DOHH2 (cell line): ENCODE data around the gene MMP15.

Experiments used
- EZH2phosphoT487 ChIP-seq: fragments of 200-600 bp; sonication (generic); IDR thresholded peaks from 2 replicates; pipeline ENCODE4 v1.6.1; 2017; ENCODE audit warnings: borderline replicate concordance, mild to moderate bottlenecking, antibody characterized with exemption, low read length, moderate library complexity, mixed read lengths
- TF ChIP-seq, protein P1 (sequence below): fragments of 200-600 bp; sonication (generic); IDR thresholded peaks from one replicate; pipeline ENCODE4 v1.5.1; 2014; ENCODE audit warnings: antibody characterized with exemption, mild to moderate bottlenecking, low read depth, low read length; ENCODE audit not compliant: poor library complexity, severe bottlenecking

DNA sequence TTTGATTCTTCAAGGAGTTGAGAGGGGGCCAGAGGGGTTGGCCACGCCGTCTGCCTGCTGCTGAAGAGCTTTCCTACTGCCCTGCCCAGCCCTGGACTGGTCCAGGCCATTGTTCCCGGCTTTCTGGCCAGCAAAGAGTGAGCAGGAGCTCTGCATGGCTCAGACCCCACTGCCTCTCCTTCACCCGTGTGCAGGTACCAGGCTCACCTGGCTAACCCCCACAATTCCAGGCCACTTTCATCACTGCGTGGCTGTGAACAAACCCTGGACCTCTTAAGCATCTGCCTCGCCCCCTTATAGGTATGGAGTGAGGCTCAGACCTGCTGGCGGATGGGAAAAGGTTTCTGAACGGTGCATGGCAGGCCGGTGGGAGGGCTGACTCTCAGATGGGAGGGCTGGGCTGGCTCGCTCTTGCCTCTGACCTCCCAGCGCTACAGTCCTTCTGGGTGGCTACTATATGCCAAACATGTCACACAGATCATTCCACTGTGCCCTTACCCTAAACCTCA, 33.9 kb upstream of the MMP15 start:
- TF ChIP-seq, protein P1, sequence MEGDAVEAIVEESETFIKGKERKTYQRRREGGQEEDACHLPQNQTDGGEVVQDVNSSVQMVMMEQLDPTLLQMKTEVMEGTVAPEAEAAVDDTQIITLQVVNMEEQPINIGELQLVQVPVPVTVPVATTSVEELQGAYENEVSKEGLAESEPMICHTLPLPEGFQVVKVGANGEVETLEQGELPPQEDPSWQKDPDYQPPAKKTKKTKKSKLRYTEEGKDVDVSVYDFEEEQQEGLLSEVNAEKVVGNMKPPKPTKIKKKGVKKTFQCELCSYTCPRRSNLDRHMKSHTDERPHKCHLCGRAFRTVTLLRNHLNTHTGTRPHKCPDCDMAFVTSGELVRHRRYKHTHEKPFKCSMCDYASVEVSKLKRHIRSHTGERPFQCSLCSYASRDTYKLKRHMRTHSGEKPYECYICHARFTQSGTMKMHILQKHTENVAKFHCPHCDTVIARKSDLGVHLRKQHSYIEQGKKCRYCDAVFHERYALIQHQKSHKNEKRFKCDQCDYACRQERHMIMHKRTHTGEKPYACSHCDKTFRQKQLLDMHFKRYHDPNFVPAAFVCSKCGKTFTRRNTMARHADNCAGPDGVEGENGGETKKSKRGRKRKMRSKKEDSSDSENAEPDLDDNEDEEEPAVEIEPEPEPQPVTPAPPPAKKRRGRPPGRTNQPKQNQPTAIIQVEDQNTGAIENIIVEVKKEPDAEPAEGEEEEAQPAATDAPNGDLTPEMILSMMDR = no peak
- no peak for TF ChIP-seq EZH2phosphoT487
